Esophagus (tissue), 2 donors: ENCODE results near the gene DPM3. TPM values are rescaled to one million over a fixed set of nuclear protein-coding genes. Genes with fewer than 3 reads are reported as not detected.
"Not testable (repeated sequence)": the region's sequence is repeated elsewhere in the genome, so short reads cannot be mapped to it uniquely, and the experiment has no call there.

Experiments
- H3K27ac ChIP-seq, 2 donors: one replicate each; pipeline ENCODE4 v1.5.1; 2013; ENCODE audit warnings: low read depth in 2 of 2, mild to moderate bottlenecking in 2 of 2, inconsistent platforms in 1 of 2, low read length in 1 of 2, moderate library complexity in 1 of 2
- H3K27me3 ChIP-seq, 2 donors: one replicate each; pipeline ENCODE4 v1.6.1; 2013; ENCODE audit warnings: low read length in 2 of 2, control low read depth in 1 of 2, mild to moderate bottlenecking in 1 of 2; ENCODE audit not compliant: insufficient read depth in 2 of 2, control insufficient read depth in 1 of 2
- H3K36me3 ChIP-seq, 2 donors: one replicate each; pipeline ENCODE4 v1.6.1; 2013; ENCODE audit warnings: low read length in 1 of 2; ENCODE audit not compliant: control insufficient read depth in 2 of 2, insufficient read depth in 2 of 2
- H3K4me1 ChIP-seq, 2 donors: one replicate each; pipeline ENCODE4 v1.6.1; 2013; ENCODE audit warnings: low read length in 1 of 2; ENCODE audit not compliant: control insufficient read depth in 2 of 2, insufficient read depth in 2 of 2
- H3K4me3 ChIP-seq, 2 donors: one replicate each; pipeline ENCODE4 v1.5.1; 2013; ENCODE audit warnings: low read length in 2 of 2, mild to moderate bottlenecking in 2 of 2, low read depth in 1 of 2, moderate library complexity in 1 of 2
- H3K9me3 ChIP-seq, 2 donors: one replicate each; pipeline ENCODE4 v1.6.1; 2013; ENCODE audit warnings: mild to moderate bottlenecking in 2 of 2, low read depth in 1 of 2, low read length in 1 of 2, moderate library complexity in 1 of 2; ENCODE audit not compliant: control insufficient read depth in 2 of 2, insufficient read depth in 1 of 2
- WGBS, 2 donors: extraction: QIAGEN DNeasy Blood & Tissue Kit; methylation state at CpG; one replicate each; pipeline ENCODE4 v1.1.7; 2013; 5-methylcytosine and 5-hydroxymethylcytosine counted together
- polyA plus RNA-seq, 2 donors: library from polyadenylated mRNA; stranded (reverse); fragments of 200-250 nt; gene quantifications; one replicate each; pipeline ENCODE4 v1.2.3, GENCODE V29; 2013
- donor health status: healthy with polysubstance abuse.
- donor health status: Bipolar disorder and iron deficiency.

The DPM3 gene
- polyA plus RNA-seq, 2 donors: 103 to 248 TPM

DNA sequence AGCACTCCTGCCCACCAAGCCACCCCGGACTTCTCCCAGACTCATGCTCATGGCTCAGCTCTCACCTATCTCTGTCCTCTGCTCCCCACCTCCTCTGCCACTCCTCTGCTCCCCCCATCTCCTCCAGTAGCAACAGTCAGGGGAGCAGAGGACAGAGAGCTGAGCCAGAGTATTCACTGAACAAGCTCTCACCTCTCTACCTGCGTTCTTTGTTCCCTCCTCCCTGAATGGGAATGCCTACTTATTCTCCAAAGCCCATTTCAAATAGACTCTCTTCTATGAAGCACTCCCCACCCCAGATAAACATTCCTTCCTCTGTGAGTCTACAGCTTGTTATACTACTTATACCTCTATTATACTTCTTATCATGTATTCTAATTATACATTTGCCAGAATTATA, 19.1 kb downstream of the DPM3 start:
- H3K4me3 ChIP-seq: no peak overlapping the region
- H3K9me3 ChIP-seq: peaks cover 0 to 2% of the 10 kb centered on the region in 2 donors
- no peak overlapping the region for H3K27ac ChIP-seq
- WGBS, 2 donors: 85 to 87% methylated on average over 2 of the region's 2 CpGs
- peaks cover 4 to 14% of the 10 kb centered on the region in 2 donors for H3K4me1 ChIP-seq
- H3K36me3 ChIP-seq: no peaks in the 10 kb centered on the region
- H3K27me3 ChIP-seq: no peaks in the 10 kb centered on the region

DNA sequence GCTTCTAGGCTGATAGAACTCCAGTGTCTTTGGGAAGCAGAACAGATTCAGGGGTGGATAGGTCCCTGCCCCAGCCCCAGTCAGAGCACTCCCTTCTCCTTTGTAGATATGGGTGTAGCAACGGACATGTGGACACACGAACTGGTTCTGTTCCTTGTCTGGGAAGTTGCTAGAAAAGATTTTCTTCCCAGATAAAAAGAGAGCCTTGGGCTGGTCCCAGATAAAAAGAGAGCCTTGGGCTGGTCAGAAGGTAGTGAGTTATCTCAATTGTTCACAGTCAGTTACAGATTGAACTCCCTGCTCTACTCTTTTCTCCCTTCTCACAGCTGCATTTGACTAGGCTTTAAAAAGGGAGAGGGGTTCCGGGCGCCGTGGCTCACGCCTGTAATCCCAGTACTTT, 20.1 kb downstream of the DPM3 start:
- H3K36me3 ChIP-seq: no peaks in the 10 kb centered on the region
- H3K27ac ChIP-seq: peak overlapping the region in 1 of 2 donors; percentile 33
- H3K9me3 ChIP-seq: no peaks in the 10 kb centered on the region
- H3K27me3 ChIP-seq: no peaks in the 10 kb centered on the region
- H3K4me1 ChIP-seq: peaks cover 2 to 6% of the 10 kb centered on the region in 2 donors
- H3K4me3 ChIP-seq: no peak overlapping the region
- 35 to 50% methylated on average over 6 of the region's 6 CpGs for WGBS, 2 donors

DNA sequence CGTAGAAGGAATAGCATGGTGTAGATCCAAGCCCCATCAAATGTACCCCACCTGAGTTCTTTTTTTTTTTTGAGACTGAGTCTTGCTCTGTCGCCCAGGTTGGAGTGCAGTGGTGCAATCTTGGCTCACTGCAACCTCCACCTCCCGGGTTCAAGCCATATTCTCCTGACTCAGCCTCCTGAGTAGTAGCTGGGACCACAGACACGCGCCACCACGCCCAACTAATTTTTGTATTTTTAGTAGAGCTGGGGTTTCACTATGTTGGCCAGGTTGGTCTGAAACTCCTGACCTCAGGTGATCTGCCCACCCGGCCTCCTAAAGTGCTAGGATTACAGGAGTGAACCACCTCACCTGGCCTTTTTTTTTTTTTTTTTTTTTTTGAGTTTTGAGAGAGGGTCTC, 22.2 kb downstream of the DPM3 start:
- not testable (repeated sequence) for H3K27me3 ChIP-seq, H3K4me3 ChIP-seq, H3K36me3 ChIP-seq, H3K27ac ChIP-seq, H3K9me3 ChIP-seq, H3K4me1 ChIP-seq
- 90 to 92% methylated on average over 7 of the region's 7 CpGs for WGBS, 2 donors

DNA sequence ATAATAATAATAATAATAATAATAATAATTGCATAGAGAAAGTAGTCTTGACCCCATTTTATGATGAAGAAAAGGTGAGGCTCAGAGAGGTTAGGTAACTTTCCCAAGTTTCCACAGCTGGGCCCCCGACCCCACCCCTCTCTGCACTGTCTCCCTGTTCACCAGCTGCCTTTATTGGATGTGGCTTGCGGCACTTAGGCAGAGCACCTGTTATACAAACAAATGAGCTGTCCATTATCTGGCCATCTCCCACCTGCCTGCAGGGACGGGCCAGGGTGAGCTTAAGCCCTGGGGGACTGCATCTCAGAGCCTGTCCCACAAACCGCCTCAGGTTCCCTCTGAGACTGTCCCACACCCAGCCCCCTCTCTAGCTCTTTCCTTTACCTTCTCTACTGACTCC, 22.7 kb downstream of the DPM3 start:
- no peak overlapping the region for H3K27ac ChIP-seq
- no peaks in the 10 kb centered on the region for H3K27me3 ChIP-seq
- H3K4me1 ChIP-seq: no peaks in the 10 kb centered on the region
- WGBS, 2 donors: 68 to 70% methylated on average over 4 of the region's 4 CpGs
- no peaks in the 10 kb centered on the region for H3K9me3 ChIP-seq
- no peaks in the 10 kb centered on the region for H3K36me3 ChIP-seq
- H3K4me3 ChIP-seq: no peak overlapping the region

DNA sequence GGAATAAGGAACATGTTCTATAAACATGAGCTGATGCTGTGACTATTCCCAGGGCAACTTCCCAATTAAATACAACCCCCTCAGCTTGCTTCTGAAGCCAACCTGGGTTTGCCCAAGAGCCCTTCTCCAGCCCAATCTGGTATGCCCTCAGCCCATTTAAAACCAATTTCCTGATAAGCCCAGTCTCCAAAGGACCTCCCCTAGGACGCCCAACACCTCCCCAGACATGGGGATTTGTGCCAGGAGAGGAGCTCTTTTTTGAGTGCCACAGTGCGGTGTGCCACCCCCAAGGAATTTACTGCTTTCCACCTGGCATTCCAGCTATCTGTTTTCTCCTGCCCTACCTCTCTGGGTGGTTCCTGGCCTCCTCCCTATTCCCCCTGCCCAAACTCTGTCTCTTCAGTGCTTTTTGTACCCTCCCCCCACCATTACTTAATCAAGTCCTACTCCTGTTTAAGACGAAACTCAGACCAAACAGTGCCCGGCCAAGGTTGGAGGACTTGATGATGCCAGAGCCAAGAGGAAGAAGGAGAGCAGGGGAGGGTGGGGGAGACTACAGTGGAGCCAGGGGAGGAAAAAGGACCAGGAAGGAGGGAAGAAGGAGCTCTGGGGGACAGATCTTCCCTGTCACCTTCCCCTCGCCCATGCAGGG, 24.1 kb downstream of the DPM3 start:
- Histone ChIP-seq H3K27me3 (no peaks in the 10 kb centered on the region), H3K4me3 (no peak overlapping the region), H3K36me3 (no peaks in the 10 kb centered on the region), H3K27ac (no peak overlapping the region), H3K9me3 (no peaks in the 10 kb centered on the region), H3K4me1 (no peaks in the 10 kb centered on the region)
- 70 to 75% methylated on average over 5 of the region's 5 CpGs for whole genome bisulfite sequencing, 2 donors

DNA sequence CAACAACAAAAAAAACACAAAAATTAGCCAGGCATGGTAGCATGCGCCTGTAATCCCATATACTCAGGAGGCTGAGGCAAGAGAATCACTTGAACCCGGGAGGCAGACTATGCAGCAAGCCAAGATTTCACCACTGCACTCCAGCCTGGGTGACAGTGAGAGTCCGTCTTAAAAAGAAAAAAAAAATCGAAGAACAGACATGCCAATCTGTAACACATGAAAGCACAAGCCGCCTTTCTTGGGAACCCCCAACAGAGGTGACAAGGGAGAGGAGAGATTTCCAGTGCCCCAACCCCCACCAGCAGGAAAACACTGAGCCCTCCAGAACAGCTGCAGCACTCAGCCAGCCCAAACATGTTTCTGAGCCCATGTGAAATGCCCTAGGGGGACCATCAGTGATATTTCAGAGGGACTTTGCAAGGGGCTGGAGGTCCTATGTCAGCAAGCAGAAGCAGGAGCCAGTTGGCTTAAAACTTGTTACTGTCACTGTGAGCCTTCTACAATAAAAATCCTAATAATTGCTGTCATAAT, 26.8 kb downstream of the DPM3 start:
- Histone ChIP-seq H3K27ac (no peak overlapping the region), H3K4me3 (no peak overlapping the region), H3K4me1 (no peaks in the 10 kb centered on the region), H3K27me3 (no peaks in the 10 kb centered on the region), H3K36me3 (no peaks in the 10 kb centered on the region), H3K9me3 (no peaks in the 10 kb centered on the region)
- WGBS, 2 donors: 53 to 63% methylated on average over 5 of the region's 5 CpGs

DNA sequence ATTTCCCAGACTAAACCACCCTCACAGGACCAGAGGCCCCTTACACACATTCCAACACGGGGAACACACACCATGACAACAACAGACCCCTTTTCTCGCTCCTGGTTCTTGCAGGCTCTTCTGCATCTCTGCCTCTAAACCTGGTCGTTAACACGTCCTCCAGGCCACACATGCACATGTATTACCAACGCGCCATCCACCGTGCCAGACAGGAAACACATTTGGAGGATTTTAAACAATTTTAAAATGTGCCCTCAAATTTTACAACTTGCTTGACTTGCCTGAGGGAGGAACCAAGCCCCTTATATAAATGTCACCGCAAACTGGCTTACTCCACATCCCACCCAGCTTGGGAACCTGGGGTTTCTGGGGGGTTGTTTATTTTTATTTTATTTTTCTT, 29.5 kb downstream of the DPM3 start:
- no peaks in the 10 kb centered on the region for H3K9me3 ChIP-seq
- no peaks in the 10 kb centered on the region for H3K4me1 ChIP-seq
- 76 to 79% methylated on average over 8 of the region's 8 CpGs for WGBS, 2 donors
- H3K4me3 ChIP-seq: no peak overlapping the region
- H3K27ac ChIP-seq: no peak overlapping the region
- no peaks in the 10 kb centered on the region for H3K27me3 ChIP-seq
- no peaks in the 10 kb centered on the region for H3K36me3 ChIP-seq

DNA sequence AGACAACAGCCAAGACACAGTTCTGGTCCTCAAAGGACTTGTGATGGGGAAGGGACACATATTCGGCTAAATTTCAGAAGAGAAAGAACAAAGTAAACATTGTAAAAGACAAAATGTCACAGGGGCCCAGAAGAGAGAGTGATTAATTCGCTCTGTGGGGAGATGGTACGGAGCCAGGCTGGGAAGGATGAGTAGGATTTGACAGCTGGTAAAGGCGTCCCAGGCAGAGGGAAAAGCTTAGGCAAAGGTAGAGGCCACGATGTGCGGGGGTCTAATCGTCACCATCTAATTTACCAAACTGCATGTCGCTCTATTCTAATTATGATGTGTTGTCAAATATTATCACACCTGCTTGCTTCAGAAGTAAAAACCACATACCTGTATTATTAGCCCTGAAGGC, 29.9 kb downstream of the DPM3 start:
- Histone ChIP-seq H3K27ac (no peak overlapping the region), H3K27me3 (no peaks in the 10 kb centered on the region), H3K4me3 (no peak overlapping the region), H3K4me1 (no peaks in the 10 kb centered on the region), H3K9me3 (no peaks in the 10 kb centered on the region), H3K36me3 (no peaks in the 10 kb centered on the region)
- WGBS, 2 donors: 82 to 84% methylated on average over 8 of the region's 8 CpGs

DNA sequence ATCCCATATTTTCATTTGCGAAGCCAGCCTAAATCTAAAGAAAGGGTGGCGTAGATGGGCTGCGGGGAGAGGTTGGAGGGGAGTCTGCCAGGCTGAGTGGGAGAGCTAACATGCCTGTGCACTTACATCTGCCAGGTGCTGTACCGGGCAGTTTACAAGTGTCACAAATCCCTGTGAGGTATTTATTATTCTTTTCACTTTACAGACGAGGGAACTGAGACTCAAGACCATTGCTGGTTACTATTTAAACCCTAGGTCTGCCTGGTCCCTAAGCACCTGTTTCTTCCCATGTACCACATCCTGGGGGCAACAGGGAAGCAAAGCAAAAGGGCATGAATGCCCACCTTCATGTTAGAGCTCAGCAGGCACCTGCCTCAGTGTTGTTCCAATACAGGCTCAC, 32.0 kb downstream of the DPM3 start:
- Histone ChIP-seq H3K4me3 (no peak overlapping the region), H3K36me3 (no peaks in the 10 kb centered on the region), H3K9me3 (no peaks in the 10 kb centered on the region), H3K27me3 (no peaks in the 10 kb centered on the region), H3K27ac (no peak overlapping the region), H3K4me1 (no peaks in the 10 kb centered on the region)
- WGBS, 2 donors: 75 to 85% methylated on average over 5 of the region's 5 CpGs
